Activated CD4-positive, alpha-beta T cell treated with anti-CD3 and anti-CD28 coated beads for 36 hours (primary cell): Measurements from ENCODE around the gene TOMT. TPM values are rescaled to one million over a fixed set of nuclear protein-coding genes. Genes with fewer than 3 reads are reported as not detected.
"Not testable (repeated sequence)": the region's sequence is repeated elsewhere in the genome, so short reads cannot be mapped to it uniquely, and the experiment has no call there.

ENCODE experiments used
- ATAC-seq: fragments of 200-7000 bp; cut with Tn5 transposase; one replicate; pipeline ENCODE4 v1.10.0; 2021; ENCODE audit warnings: mild to moderate bottlenecking, moderate library complexity
- CTCF ChIA-PET: fragments of 350-600 bp; sonication (Branson Sonifier 250); formaldehyde crosslinking; loops from one replicate; lab custom pipeline; 2021; ENCODE audit warnings: antibody characterized with exemption; lab: Charles Lee
- POLR2A ChIA-PET: fragments of 350-600 bp; sonication (Branson Sonifier 250); formaldehyde crosslinking; loops from one replicate; lab custom pipeline; 2021; ENCODE audit warnings: antibody characterized with exemption, inconsistent platforms; lab: Charles Lee
- DNase-seq: peaks from one replicate; pipeline ENCODE4 v3.0.0-alpha.2; 2020
- H3K27ac Mint-ChIP-seq: one replicate; pipeline ENCODE4 v1.8.0; 2021; ENCODE audit warnings: mixed read lengths
- H3K27me3 Mint-ChIP-seq: one replicate; pipeline ENCODE4 v1.8.0; 2021; ENCODE audit warnings: mixed read lengths
- H3K36me3 Mint-ChIP-seq: one replicate; pipeline ENCODE4 v1.8.0; 2021; ENCODE audit warnings: low read depth, mixed read lengths
- H3K4me1 Mint-ChIP-seq: one replicate; pipeline ENCODE4 v1.8.0; 2021; ENCODE audit warnings: mixed read lengths
- H3K4me3 Mint-ChIP-seq: one replicate; pipeline ENCODE4 v1.8.0; 2021; ENCODE audit warnings: mild to moderate bottlenecking, moderate library complexity, mixed read lengths
- H3K9me3 Mint-ChIP-seq: one replicate; pipeline ENCODE4 v1.8.0; 2021; ENCODE audit warnings: low read depth, mixed read lengths
- intact Hi-C, 2 experiments: fragments of 100-400 bp; cut with DNase I in 1 of 2; cut with micrococcal nuclease in 1 of 2; formaldehyde crosslinking; loops; one replicate each; pipeline versions ENCODE4 v1.14.2 to v1.15.1; 2022 to 2024; cut with DNase I, micrococcal nuclease
- total RNA-seq, 2 experiments: library from RNA; stranded (reverse); gene quantifications; one replicate each; pipeline ENCODE4 v1.2.3, GENCODE V29; 2021

The TOMT gene
- total RNA-seq, 2 experiments from 2014 or later, result not detected

GRCh38 chr11:72124046-72124445 is 18.3 kb downstream of the TOMT start:
- no peaks in the 10 kb centered on the region for H3K4me1 Mint-ChIP-seq
- intact Hi-C loops, result no loop called here
- peaks cover 2% of the 10 kb centered on the region for H3K36me3 Mint-ChIP-seq
- POLR2A ChIA-PET, result no interaction called here
- CTCF ChIA-PET, result interaction anchor here (1.7 kb wide), 1 partner anchor 20 kb away, joined by 8 read pairs; no protein-coding TSS in a partner anchor
- H3K27me3 Mint-ChIP-seq, result peaks cover 7% of the 10 kb centered on the region
- ATAC-seq (no peak), DNase-seq (no peak)
- peaks cover 9% of the 10 kb centered on the region for H3K9me3 Mint-ChIP-seq
- no peak overlapping the region for H3K27ac Mint-ChIP-seq
- no peak overlapping the region for H3K4me3 Mint-ChIP-seq

DNA sequence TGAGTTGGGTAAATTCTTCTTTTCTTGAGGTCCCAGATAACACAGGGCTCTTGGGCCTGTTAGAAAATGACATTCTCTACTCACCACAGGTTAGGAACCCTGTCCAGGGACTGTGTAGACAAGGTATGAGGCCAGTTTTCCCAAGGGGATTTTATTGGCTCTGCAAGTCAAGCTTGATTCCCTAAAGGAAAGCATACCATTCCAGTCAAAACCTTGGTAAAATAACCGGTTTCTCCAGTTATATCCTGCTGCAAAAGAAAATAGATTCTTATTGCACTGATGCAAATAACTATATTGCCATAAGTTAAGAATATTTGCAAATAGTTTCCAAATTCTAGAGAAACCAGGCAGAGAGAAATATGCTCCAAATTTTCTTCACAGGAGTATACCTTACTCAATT is 20.2 kb downstream of the TOMT start:
- H3K9me3 Mint-ChIP-seq, result peaks cover 11% of the 10 kb centered on the region
- DNase-seq (no peak), ATAC-seq (no peak)
- H3K4me1 Mint-ChIP-seq, result no peaks in the 10 kb centered on the region
- H3K36me3 Mint-ChIP-seq, result peaks cover 3% of the 10 kb centered on the region
- POLR2A ChIA-PET, result no interaction called here
- peaks cover 7% of the 10 kb centered on the region for H3K27me3 Mint-ChIP-seq
- intact Hi-C loops, result no loop called here
- H3K4me3 Mint-ChIP-seq, result no peak overlapping the region
- H3K27ac Mint-ChIP-seq, result no peak overlapping the region
- CTCF ChIA-PET, result interaction anchor here (0.9 to 2.6 kb wide), 2 partner anchors 18 to 149 kb away, joined by 3 to 11 read pairs; no protein-coding TSS in a partner anchor

DNA sequence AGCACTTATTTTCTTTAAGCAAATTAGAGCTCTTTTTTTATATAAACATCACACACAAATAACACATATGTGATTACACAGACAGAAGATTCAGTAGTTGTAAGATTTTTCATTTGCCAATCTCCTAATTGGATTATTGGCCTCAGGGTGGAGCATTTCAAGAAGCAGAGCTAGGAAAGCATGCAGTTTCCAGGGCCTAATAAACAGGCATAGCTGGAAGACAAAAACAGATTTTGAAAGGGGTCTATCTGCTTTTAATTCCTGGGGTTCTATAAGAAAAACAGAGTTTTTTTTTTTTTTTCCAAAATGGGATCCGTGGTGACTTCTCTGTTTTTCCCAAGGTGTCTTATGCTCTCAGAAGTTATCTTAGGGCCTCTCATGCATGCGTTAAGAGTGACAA is 22.2 kb downstream of the TOMT start:
- DNase-seq, result no peak
- ChIA-PET CTCF (interaction anchor here (0.7 to 1.5 kb wide), 3 partner anchors 17 to 115 kb away, joined by 3 to 4 read pairs (median 4); no protein-coding TSS in a partner anchor), POLR2A (no interaction called here)
- ATAC-seq, result no peak
- no peak overlapping the region for H3K27ac Mint-ChIP-seq
- peaks cover 11% of the 10 kb centered on the region for H3K9me3 Mint-ChIP-seq
- no peaks in the 10 kb centered on the region for H3K4me1 Mint-ChIP-seq
- no peak overlapping the region for H3K4me3 Mint-ChIP-seq
- peaks cover 13% of the 10 kb centered on the region for H3K27me3 Mint-ChIP-seq
- peaks cover 3% of the 10 kb centered on the region for H3K36me3 Mint-ChIP-seq
- intact Hi-C loops, result no loop called here

DNA sequence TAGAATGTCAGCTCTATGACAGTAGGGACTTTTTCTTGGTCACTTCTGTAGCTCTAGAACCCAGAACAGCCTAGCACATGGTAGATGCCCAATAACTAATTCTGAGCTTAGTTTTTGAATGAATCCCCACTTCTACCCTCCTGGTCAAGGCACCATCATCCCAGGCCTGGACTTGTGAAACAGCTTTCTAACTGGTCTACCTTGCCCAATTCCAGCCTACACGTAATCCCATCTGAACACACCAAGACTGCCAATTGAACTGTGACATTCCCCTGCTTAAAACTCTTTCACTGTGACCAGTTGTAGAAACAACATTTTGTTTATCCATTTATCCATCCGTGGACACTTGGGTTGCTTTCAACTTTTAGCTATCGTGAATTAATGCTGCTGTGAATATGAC is 23.7 kb downstream of the TOMT start:
- H3K9me3 Mint-ChIP-seq, result peaks cover 11% of the 10 kb centered on the region
- H3K36me3 Mint-ChIP-seq, result peaks cover 3% of the 10 kb centered on the region
- H3K27ac Mint-ChIP-seq, result no peak overlapping the region
- POLR2A ChIA-PET, result interaction anchor here (0.7 kb wide), 1 partner anchor 107 kb away, joined by 6 read pairs; no protein-coding TSS in a partner anchor
- intact Hi-C loops, result no loop called here
- ATAC-seq (no peak), DNase-seq (no peak)
- peaks cover 15% of the 10 kb centered on the region for H3K27me3 Mint-ChIP-seq
- no peaks in the 10 kb centered on the region for H3K4me1 Mint-ChIP-seq
- H3K4me3 Mint-ChIP-seq, result no peak overlapping the region
- CTCF ChIA-PET, result interaction anchor here (0.6 to 1.2 kb wide), 6 partner anchors 10 to 152 kb away, joined by 3 to 6 read pairs (median 3); no protein-coding TSS in a partner anchor

- ATAC-seq (no peak), DNase-seq (no peak)
- H3K9me3 Mint-ChIP-seq, result peaks cover 10% of the 10 kb centered on the region
- POLR2A ChIA-PET, result no interaction called here
- CTCF ChIA-PET, result interaction anchor here (1.7 kb wide), 1 partner anchor 11 kb away, joined by 7 read pairs; no protein-coding TSS in a partner anchor
- H3K36me3 Mint-ChIP-seq, result peaks cover 3% of the 10 kb centered on the region
- no peak overlapping the region for H3K4me3 Mint-ChIP-seq
- intact Hi-C loops, result no loop called here
- H3K27ac Mint-ChIP-seq, result no peak overlapping the region
- H3K27me3 Mint-ChIP-seq, result peaks cover 15% of the 10 kb centered on the region
- peaks cover 2% of the 10 kb centered on the region for H3K4me1 Mint-ChIP-seq
Measured at GRCh38 chr11:72132646-72133045, 26.9 kb downstream of the TOMT start.

GRCh38 chr11:72135473-72135872 is 29.7 kb downstream of the TOMT start, which contains the start of gene FOLR3:
Gene FOLR3 (plus strand): TSS chr11:72135725. CDS start chr11:72135953, 228 bp downstream.
- CTCF ChIA-PET, result interaction anchor here (0.7 kb wide), 1 partner anchor 8 kb away, joined by 3 read pairs; no protein-coding TSS in a partner anchor
- H3K27ac Mint-ChIP-seq, H3K36me3 Mint-ChIP-seq, H3K4me1 Mint-ChIP-seq, POLR2A ChIA-PET, ATAC-seq, H3K9me3 Mint-ChIP-seq, intact Hi-C loops, DNase-seq, H3K4me3 Mint-ChIP-seq: not testable (repeated sequence)
- peaks cover 12% of the 10 kb centered on the region for H3K27me3 Mint-ChIP-seq

GRCh38 chr11:72135891-72136683 is 30.4 kb downstream of the TOMT start:
- Mint-ChIP-seq H3K27ac (no peak overlapping the region), H3K4me3 (no peak overlapping the region), H3K4me1 (peaks cover 8% of the 10 kb centered on the region), H3K36me3 (no peaks in the 10 kb centered on the region), H3K9me3 (no peaks in the 10 kb centered on the region), H3K27me3 (peaks cover 12% of the 10 kb centered on the region)
- ChIA-PET POLR2A (no interaction called here), CTCF (no interaction called here)
- intact Hi-C loops, result no loop called here
- DNase-seq (no peak), ATAC-seq (no peak)

- Mint-ChIP-seq H3K36me3 (no peaks in the 10 kb centered on the region), H3K4me1 (peaks cover 15% of the 10 kb centered on the region), H3K9me3 (no peaks in the 10 kb centered on the region), H3K27me3 (peaks cover 13% of the 10 kb centered on the region), H3K4me3 (no peak overlapping the region), H3K27ac (no peak overlapping the region)
- ATAC-seq (peak; percentile 31), DNase-seq (no peak)
- intact Hi-C loops, result no loop called here
- ChIA-PET POLR2A (no interaction called here), CTCF (no interaction called here)
Measured at GRCh38 chr11:72136684-72137262, 31.0 kb downstream of the TOMT start.

GRCh38 chr11:72138821-72139390 is 33.2 kb downstream of the TOMT start:
- DNase-seq (no peak), ATAC-seq (no peak)
- peaks cover 14% of the 10 kb centered on the region for H3K27me3 Mint-ChIP-seq
- H3K4me1 Mint-ChIP-seq, result peaks cover 16% of the 10 kb centered on the region
- H3K27ac Mint-ChIP-seq, result no peak overlapping the region
- H3K9me3 Mint-ChIP-seq, result no peaks in the 10 kb centered on the region
- H3K4me3 Mint-ChIP-seq, result no peak overlapping the region
- intact Hi-C loops, result no loop called here
- H3K36me3 Mint-ChIP-seq, result no peaks in the 10 kb centered on the region
- CTCF ChIA-PET, result interaction anchor here (1.0 kb wide), 1 partner anchor 150 kb away, joined by 3 read pairs; no protein-coding TSS in a partner anchor
- POLR2A ChIA-PET, result no interaction called here

GRCh38 chr11:72139500-72139899 is 33.8 kb downstream of the TOMT start:
- H3K27ac Mint-ChIP-seq, result no peak overlapping the region
- ATAC-seq (no peak), DNase-seq (no peak)
- intact Hi-C loops, result no loop called here
- no peaks in the 10 kb centered on the region for H3K9me3 Mint-ChIP-seq
- POLR2A ChIA-PET, result no interaction called here
- H3K4me3 Mint-ChIP-seq, result no peak overlapping the region
- no peaks in the 10 kb centered on the region for H3K36me3 Mint-ChIP-seq
- CTCF ChIA-PET, result interaction anchor here (1.0 kb wide), 1 partner anchor 151 kb away, joined by 3 read pairs; no protein-coding TSS in a partner anchor
- H3K4me1 Mint-ChIP-seq, result peaks cover 16% of the 10 kb centered on the region
- peaks cover 14% of the 10 kb centered on the region for H3K27me3 Mint-ChIP-seq

GRCh38 chr11:72140661-72141060 is 34.9 kb downstream of the TOMT start:
- peaks cover 14% of the 10 kb centered on the region for H3K27me3 Mint-ChIP-seq
- CTCF ChIA-PET, result interaction anchor here (0.6 to 1.4 kb wide), 4 partner anchors 56 to 1097 kb away, joined by 3 to 6 read pairs (median 4); no protein-coding TSS in a partner anchor
- DNase-seq (no peak), ATAC-seq (peak; percentile 21)
- intact Hi-C loops, result loop anchor here (2.0 to 5.0 kb wide), 4 partner anchors 28 to 163 kb away; partner anchors contain the start of genes ANAPC15 (in 1 of the 2), INPPL1 (in 1 of the 2) and LAMTOR1 (in 1 of the 2)
- POLR2A ChIA-PET, result no interaction called here
- no peak overlapping the region for H3K4me3 Mint-ChIP-seq
- H3K4me1 Mint-ChIP-seq, result peaks cover 16% of the 10 kb centered on the region
- no peak overlapping the region for H3K27ac Mint-ChIP-seq
- H3K9me3 Mint-ChIP-seq, result no peaks in the 10 kb centered on the region
- H3K36me3 Mint-ChIP-seq, result no peaks in the 10 kb centered on the region
